22Rv1 (cell line): ENCODE data around the gene NADK.

ENCODE experiments used
- H3K27ac ChIP-seq: fragments of 450-650 bp; 2 replicates; pipeline ENCODE4 v1.5.1; 2017
- ZFX ChIP-seq: fragments of 450-650 bp; IDR thresholded peaks from 2 replicates; pipeline ENCODE4 v1.6.1; 2017; ENCODE audit warnings: antibody characterized with exemption, borderline replicate concordance
- TF ChIP-seq, protein P1 (sequence below): fragments of 450-650 bp; IDR thresholded peaks from 2 replicates; pipeline ENCODE4 v1.5.1; 2017; ENCODE audit warnings: mild to moderate bottlenecking

Gene NADK

DNA sequence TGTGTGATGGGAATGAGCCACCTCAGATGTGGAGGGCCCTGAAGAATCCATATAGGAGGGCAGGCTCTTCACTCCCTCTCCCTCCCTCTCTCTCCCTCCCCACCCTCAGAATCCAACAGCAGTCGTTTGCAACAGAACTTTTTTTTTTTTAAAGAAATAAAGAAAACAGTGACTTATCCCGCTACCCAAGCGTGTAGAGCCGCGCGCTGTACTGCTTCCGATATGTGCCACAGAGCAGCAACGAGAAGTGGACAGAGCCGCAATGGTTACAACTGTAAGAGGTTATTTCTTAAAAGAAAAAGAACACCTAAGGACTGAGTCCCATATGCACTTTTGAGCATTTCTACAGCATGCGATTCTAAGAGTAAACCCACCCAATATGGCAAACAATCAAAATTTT, 7.4 kb upstream of the NADK start:
- H3K27ac ChIP-seq, result no peak overlapping the region
- TF ChIP-seq ZFX, result no peak
- TF ChIP-seq, protein P1, sequence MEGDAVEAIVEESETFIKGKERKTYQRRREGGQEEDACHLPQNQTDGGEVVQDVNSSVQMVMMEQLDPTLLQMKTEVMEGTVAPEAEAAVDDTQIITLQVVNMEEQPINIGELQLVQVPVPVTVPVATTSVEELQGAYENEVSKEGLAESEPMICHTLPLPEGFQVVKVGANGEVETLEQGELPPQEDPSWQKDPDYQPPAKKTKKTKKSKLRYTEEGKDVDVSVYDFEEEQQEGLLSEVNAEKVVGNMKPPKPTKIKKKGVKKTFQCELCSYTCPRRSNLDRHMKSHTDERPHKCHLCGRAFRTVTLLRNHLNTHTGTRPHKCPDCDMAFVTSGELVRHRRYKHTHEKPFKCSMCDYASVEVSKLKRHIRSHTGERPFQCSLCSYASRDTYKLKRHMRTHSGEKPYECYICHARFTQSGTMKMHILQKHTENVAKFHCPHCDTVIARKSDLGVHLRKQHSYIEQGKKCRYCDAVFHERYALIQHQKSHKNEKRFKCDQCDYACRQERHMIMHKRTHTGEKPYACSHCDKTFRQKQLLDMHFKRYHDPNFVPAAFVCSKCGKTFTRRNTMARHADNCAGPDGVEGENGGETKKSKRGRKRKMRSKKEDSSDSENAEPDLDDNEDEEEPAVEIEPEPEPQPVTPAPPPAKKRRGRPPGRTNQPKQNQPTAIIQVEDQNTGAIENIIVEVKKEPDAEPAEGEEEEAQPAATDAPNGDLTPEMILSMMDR, result no peak

DNA sequence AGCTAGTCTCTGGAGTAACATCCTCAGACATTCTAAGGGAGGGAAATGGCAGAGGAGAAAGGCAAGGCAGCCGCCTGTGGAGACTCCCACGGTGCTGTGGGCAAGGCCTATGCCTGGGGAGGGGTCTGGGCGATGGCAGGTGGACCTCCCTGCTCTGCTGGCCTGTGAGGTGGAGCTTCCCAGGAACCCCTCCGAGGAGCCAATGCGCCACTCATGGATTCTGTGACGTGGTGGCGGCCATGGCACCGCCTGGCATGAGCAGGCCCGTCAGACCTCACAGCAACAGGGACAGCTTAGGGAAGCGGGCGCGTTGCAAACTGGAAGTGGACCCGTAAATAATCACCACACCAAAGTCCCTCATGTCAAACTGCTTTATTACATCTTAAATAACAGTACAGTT, 6.7 kb upstream of the NADK start:
- H3K27ac ChIP-seq, result peak overlapping the region; percentile 97
- no peak for TF ChIP-seq ZFX
- TF ChIP-seq, protein P1, result no peak

DNA sequence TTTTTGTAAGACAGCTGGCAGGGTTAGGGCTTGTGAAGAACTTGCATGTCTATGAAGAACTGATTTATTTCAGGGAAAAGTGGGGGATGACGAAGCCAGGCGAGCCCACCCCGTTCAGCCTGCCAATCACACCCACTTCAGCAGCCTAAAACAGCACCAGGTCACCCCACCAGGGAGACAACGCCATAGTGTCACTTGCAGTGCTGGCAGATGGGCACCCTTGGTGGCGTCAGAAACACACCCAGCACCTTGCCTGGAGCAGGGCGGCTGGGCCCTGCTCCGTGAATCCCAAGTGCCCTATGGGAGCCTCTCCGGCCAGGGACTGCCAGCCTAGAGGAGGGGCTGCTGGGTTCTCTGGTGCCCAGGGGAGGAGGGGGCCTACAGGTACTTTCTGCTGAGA, 5.0 kb upstream of the NADK start:
- H3K27ac ChIP-seq, result peak overlapping the region; percentile 97
- no peak for TF ChIP-seq ZFX
- TF ChIP-seq, protein P1, result no peak

DNA sequence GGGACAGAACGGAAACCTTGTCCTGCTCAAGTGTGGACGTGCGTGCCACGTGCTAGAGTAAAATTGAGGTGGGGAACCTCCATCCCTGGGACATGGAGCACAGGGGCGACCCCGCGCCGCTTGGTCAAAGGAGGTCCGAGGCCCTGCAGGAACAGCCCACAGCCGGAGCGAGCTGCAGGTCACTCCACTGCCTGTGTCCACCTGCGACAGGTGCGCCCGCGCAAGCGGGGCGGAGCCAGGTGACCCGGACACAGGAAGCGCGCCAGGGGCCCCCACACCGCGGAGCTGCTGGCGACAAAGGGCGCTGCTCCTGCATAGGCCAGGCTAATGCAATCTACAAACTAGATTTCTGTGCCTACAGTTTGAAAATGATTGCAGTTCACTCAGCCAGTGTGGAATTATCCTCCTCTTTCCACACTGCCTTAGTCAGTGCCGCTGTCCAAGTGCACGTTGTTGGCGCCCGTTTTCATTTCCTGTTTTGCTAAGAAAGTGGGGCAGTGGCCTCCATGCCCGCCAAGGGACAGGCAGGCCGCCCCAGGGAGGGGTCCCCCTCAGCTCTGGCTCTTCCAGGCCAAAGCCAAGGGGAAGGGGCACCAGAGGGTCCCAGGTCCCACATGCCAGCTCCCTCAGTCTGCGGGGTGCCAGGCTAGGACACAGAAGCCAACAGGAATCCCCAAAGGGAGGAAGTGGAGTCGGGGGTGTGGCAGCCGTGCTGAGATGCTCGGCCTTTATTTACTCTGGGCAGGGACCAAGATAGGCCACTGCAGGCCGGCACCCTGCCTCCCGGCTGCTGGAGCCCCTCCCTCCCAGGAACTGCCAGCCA, 4.3 kb upstream of the NADK start:
- TF ChIP-seq, protein P1, result 0 out of 2 replicates have a peak, but pooled peaks have one; percentile 5
- no peak for TF ChIP-seq ZFX
- peak overlapping the region; percentile 97 for H3K27ac ChIP-seq

DNA sequence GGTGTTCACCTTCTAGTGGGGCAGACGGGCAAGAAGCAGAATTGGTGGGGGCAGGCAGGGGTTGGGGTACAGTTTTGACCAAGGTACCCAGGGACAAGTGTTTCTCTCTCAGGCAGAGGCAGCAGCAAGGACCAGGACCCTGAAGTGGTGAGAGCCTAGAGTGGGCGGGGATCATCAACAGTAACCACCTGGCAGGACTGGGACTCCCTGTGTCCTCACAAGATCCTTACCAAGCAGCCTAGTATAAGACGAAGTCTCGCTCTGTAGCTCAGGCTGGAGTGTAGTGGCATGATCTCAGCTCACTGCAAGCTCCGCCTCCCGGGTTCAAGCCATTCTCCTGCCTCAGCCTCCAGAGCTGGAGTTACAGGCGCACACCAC, 3.2 kb upstream of the NADK start:
- TF ChIP-seq, protein P1, result no peak
- no peak for TF ChIP-seq ZFX
- peak overlapping the region; percentile 97 for H3K27ac ChIP-seq

DNA sequence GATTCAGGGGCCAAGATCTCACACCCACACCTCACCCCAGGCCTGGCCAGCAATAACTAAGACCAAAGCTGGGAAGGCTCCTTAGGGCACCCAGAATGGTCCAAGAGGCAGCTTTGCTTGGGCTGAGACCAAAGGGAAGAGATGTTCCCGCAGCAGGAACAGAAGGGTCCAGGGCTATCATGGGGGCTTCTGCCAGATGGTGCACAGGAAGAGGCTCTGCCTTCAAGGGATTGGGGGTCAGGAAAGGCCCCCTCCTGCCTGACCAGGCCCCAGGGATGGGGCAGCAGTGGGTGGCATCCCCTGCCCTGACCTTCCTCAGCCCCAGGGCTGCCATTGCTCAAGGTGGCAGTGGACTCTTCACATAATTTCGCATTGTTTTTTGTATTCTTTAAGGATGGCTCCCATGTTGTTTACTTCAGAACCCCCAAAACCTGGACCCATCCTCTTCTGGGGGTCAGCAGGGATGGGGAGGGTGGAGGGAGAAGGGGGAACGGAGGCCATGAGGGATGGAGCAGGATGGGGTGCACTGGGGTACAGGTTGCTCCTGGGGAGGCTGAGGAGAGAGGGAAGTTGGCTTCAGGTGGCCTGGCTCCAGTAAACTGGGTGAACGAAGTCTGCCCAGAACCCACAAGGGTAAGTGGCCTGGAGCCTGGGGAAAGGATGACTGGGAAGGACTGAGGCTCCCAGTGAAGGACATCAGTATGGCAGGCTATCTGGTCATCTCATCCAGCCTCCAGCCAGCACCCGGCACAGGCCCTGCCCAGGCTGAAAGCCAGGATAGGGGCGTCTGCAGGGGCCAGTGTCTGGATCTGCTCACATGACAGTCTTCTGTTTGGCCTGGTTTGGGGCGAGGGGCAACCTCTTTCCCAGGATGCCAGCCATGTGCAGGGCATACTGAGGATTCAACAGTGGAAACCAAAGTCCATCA, 2.6 kb upstream of the NADK start:
- no peak for TF ChIP-seq ZFX
- TF ChIP-seq, protein P1, result no peak
- H3K27ac ChIP-seq, result peak overlapping the region; percentile 97
